ENCODE data around the gene ZNF595. TPM values are rescaled to one million over a fixed set of nuclear protein-coding genes. Genes with fewer than 3 reads are reported as not detected.
A peak's percentile ranks its signal among the peaks of the same experiment; 100 is the strongest.

ZNF595 gene
- total RNA-seq, 3 donors from 2014 or later: 34.6 to 53.6 (median 41.3) TPM

GRCh38 chr4:107444-108429, 54.6 kb downstream of the ZNF595 start:
- Histone ChIP-seq H3K27ac (no peak overlapping the region), H3K4me3 (peak overlapping the region in 2 of 3 donors; percentile 32 to 62), H3K27me3 (peaks cover 0 to 50% of the 10 kb centered on the region in 2 donors), H3K9me3 (peaks cover 28 to 31% of the 10 kb centered on the region in 2 donors), H3K36me3 (no peaks in the 10 kb centered on the region), H3K4me1 (no peaks in the 10 kb centered on the region)
- intact Hi-C loops (cut with DNase I; ENCODE audit: low total_unique reads): no loop called here
- no peak for DNase-seq (ENCODE audit: low spot score in 2 of 2)
- TF ChIP-seq CTCF (IDR thresholded peaks at IDR 0.05) (no peak), POLR2A (IDR thresholded peaks at IDR 0.05) (no peak), POLR2AphosphoS5 (IDR thresholded peaks at IDR 0.05) (no peak)

GRCh38 chr4:112771-113170, 59.6 kb downstream of the ZNF595 start:
- H3K9me3 ChIP-seq: peaks cover 7 to 19% of the 10 kb centered on the region in 2 donors
- H3K4me1 ChIP-seq: no peaks in the 10 kb centered on the region
- TF ChIP-seq POLR2AphosphoS5 (IDR thresholded peaks at IDR 0.05) (no peak), CTCF (IDR thresholded peaks at IDR 0.05) (no peak), POLR2A (IDR thresholded peaks at IDR 0.05) (no peak)
- H3K27ac ChIP-seq: no peak overlapping the region
- H3K36me3 ChIP-seq: no peaks in the 10 kb centered on the region
- peaks cover 0 to 31% of the 10 kb centered on the region in 2 donors for H3K27me3 ChIP-seq
- H3K4me3 ChIP-seq: no peak overlapping the region
- intact Hi-C loops (cut with DNase I; ENCODE audit: low total_unique reads): no loop called here
- DNase-seq (ENCODE audit: low spot score in 2 of 2): no peak

- H3K4me1 ChIP-seq: no peaks in the 10 kb centered on the region
- intact Hi-C loops (cut with DNase I; ENCODE audit: low total_unique reads): no loop called here
- H3K36me3 ChIP-seq: no peaks in the 10 kb centered on the region
- DNase-seq (ENCODE audit: low spot score in 2 of 2): no peak
- H3K27me3 ChIP-seq: peaks cover 0 to 21% of the 10 kb centered on the region in 2 donors
- H3K4me3 ChIP-seq: no peak overlapping the region
- no peak overlapping the region for H3K27ac ChIP-seq
- TF ChIP-seq POLR2AphosphoS5 (IDR thresholded peaks at IDR 0.05): no peak
- no peak for TF ChIP-seq CTCF (IDR thresholded peaks at IDR 0.05)
- TF ChIP-seq POLR2A (IDR thresholded peaks at IDR 0.05): no peak
- peaks cover 7 to 10% of the 10 kb centered on the region in 2 donors for H3K9me3 ChIP-seq
Measured at GRCh38 chr4:113732-114131, 60.6 kb downstream of the ZNF595 start.

GRCh38 chr4:114149-114548, 61.0 kb downstream of the ZNF595 start:
- TF ChIP-seq POLR2AphosphoS5 (IDR thresholded peaks at IDR 0.05) (no peak), POLR2A (IDR thresholded peaks at IDR 0.05) (no peak), CTCF (IDR thresholded peaks at IDR 0.05) (no peak)
- H3K27me3 ChIP-seq: peaks cover 0 to 17% of the 10 kb centered on the region in 2 donors
- H3K27ac ChIP-seq: no peak overlapping the region
- intact Hi-C loops (cut with DNase I; ENCODE audit: low total_unique reads): no loop called here
- H3K36me3 ChIP-seq: no peaks in the 10 kb centered on the region
- DNase-seq (ENCODE audit: low spot score in 2 of 2): no peak
- H3K4me1 ChIP-seq: no peaks in the 10 kb centered on the region
- H3K4me3 ChIP-seq: no peak overlapping the region
- peaks cover 6 to 7% of the 10 kb centered on the region in 2 donors for H3K9me3 ChIP-seq

- TF ChIP-seq CTCF (IDR thresholded peaks at IDR 0.05) (no peak), POLR2A (IDR thresholded peaks at IDR 0.05) (no peak), POLR2AphosphoS5 (IDR thresholded peaks at IDR 0.05) (no peak)
- Histone ChIP-seq H3K9me3 (peaks cover 0 to 7% of the 10 kb centered on the region in 2 donors), H3K27me3 (peaks cover 0 to 4% of the 10 kb centered on the region in 2 donors), H3K27ac (no peak overlapping the region), H3K36me3 (no peaks in the 10 kb centered on the region), H3K4me3 (no peak overlapping the region), H3K4me1 (no peaks in the 10 kb centered on the region)
- intact Hi-C loops (cut with DNase I; ENCODE audit: low total_unique reads): no loop called here
- no peak for DNase-seq (ENCODE audit: low spot score in 2 of 2)
Measured at GRCh38 chr4:116499-116898, 63.4 kb downstream of the ZNF595 start.
